Heart right ventricle (tissue), 16 donors: ENCODE results near the gene INAVA. TPM values are rescaled to one million over a fixed set of nuclear protein-coding genes. Genes with fewer than 3 reads are reported as not detected.

Experiments
- ATAC-seq, 8 donors: fragments of 200-7000 bp; cut with Tn5 transposase; one replicate each; pipeline ENCODE4 v1.9.1; 2020; ENCODE audit warnings: mild to moderate bottlenecking in 8 of 8, moderate library complexity in 8 of 8, moderate number of reproducible peaks in 1 of 8
- DNase-seq, 2 donors: peaks; one replicate each; pipeline ENCODE4 v3.0.0-alpha.2; 2020
- H3K27ac ChIP-seq, 10 donors: fragments of 200-600 bp; sonication (generic) in 2 of 10; one replicate each; pipeline versions ENCODE4 v1.5.0 to v1.8.0; 2020 to 2022; ENCODE audit warnings: mild to moderate bottlenecking in 3 of 10
- H3K27me3 ChIP-seq, 7 donors: fragments of 200-600 bp; one replicate each; pipeline ENCODE4 v1.8.0; 2021 to 2022; ENCODE audit warnings: mild to moderate bottlenecking in 2 of 7
- H3K36me3 ChIP-seq, 9 donors: fragments of 200-600 bp; sonication (generic) in 1 of 9; one replicate each; pipeline versions ENCODE4 v1.5.0 to v1.8.0; 2020 to 2022; ENCODE audit warnings: mild to moderate bottlenecking in 2 of 9
- H3K4me1 ChIP-seq, 9 donors: fragments of 200-600 bp; sonication (generic) in 1 of 9; one replicate each; pipeline versions ENCODE4 v1.5.0 to v1.8.0; 2020 to 2022; ENCODE audit warnings: mild to moderate bottlenecking in 4 of 9
- H3K4me3 ChIP-seq, 10 donors: fragments of 200-600 bp; sonication (generic) in 2 of 10; one replicate each; pipeline versions ENCODE4 v1.5.0 to v1.8.0; 2020 to 2022; ENCODE audit warnings: mild to moderate bottlenecking in 7 of 10, moderate library complexity in 2 of 10
- H3K9me3 ChIP-seq, 11 donors: fragments of 200-600 bp in 10 of 11; sonication (generic) in 2 of 11; one replicate each; pipeline versions ENCODE4 v1.5.0 to v1.8.0; 2013 to 2022; ENCODE audit warnings: mild to moderate bottlenecking in 2 of 11, control low read depth in 1 of 11, moderate library complexity in 1 of 11
- CTCF ChIP-seq, 9 donors: fragments of 200-600 bp; sonication (generic) in 2 of 9; IDR thresholded peaks; one replicate each; pipeline versions ENCODE4 v1.5.0 to v1.8.0; 2021 to 2022; ENCODE audit warnings: antibody characterized with exemption in 9 of 9, mild to moderate bottlenecking in 5 of 9, moderate library complexity in 1 of 9
- WGBS, 2 donors: extraction: QIAGEN DNeasy Blood & Tissue Kit; methylation state at CpG; one replicate each; pipeline ENCODE4 v1.1.7; 2013; ENCODE audit warnings: inconsistent platforms in 1 of 2; 5-methylcytosine and 5-hydroxymethylcytosine counted together
- intact Hi-C, 10 donors: fragments of 100-400 bp; cut with DNase I; formaldehyde crosslinking; loops; one replicate each; pipeline versions ENCODE4 v1.11.1 to v1.14.2; 2022
- long read RNA-seq, 3 donors: library from polyadenylated mRNA; unstranded; transcript quantifications; one replicate each; pipeline ENCODE4 v2.0.0, GENCODE V29; 2020 to 2021
- polyA plus RNA-seq, 2 donors: library from polyadenylated mRNA; stranded (reverse); fragments of 200-250 nt; gene quantifications; one replicate each; pipeline ENCODE4 v1.2.3, GENCODE V29; 2013
- total RNA-seq, 10 donors: library from RNA; stranded (reverse); fragmentation: NEBNext Ultra II Directional in 3 of 10; extraction: Animal tissue kit (Norgen Biotek cat#: 25700) in 3 of 10; gene quantifications; one replicate each; pipeline versions ENCODE4 v1.2.1 to v1.2.4, GENCODE V29; 2021 to 2023
- donor health status: Arrhythmogenic right ventricular cardiomyopathy.
- donor health status: ischemic (EF 13 %, LVEDD 7.1; RV severe dilation, severe dysfunction).
- donor health status: healthy with polysubstance abuse.
- donor health status: DM: no; HTN: yes; CAD: no.
- donor health status: DM: no; HTN: no; CAD: no.
- donor health status: ischemic (EF 25% LVEDD 6.9; RV normal size, moderate dysfunction).
- donor health status: ischemic (EF 25% LVEDD 5.7; RV mildly dilated, moderate dysfunction).
- donor health status: healthy.
- donor health status: DM: yes; HTN: yes; CAD: no.
- donor health status: Ischemic cardiomyopathy.
- donor health status: ischemic (EF 35%, LVEDD 5.7; RV mildly dilated, moderate dysfunction).
- donor health status: nonischemic (EF 11% LVEDD 7.7; RV severe dilation, severe dysfunction).
- donor health status: DM: yes; HTN: yes; CAD: no.
- donor health status: PGD.
- donor health status: ischemic (EF 29% LVEDD 5.4; RV normal size, mild dysfunction).
- donor health status: nonischemic (EF 23%, LVEDD 6.1; RV moderate dilation, normal function).

INAVA gene
- total RNA-seq (under 1 TPM in 3 of 10 donors, not detected in 7; 0.08 to 0.21 (median 0.11) TPM), polyA plus RNA-seq (under 1 TPM; 0.01 to 0.29 TPM)
- long read RNA-seq, donor 1 = 0 reads
- long read RNA-seq, donor 2 = 0 reads
- long read RNA-seq, donor 3 = 0 reads

- intact Hi-C loops = no loop called here
- peaks cover 4 to 21% (median 13%) of the 10 kb centered on the region in 9 donors for H3K4me1 ChIP-seq
- no peaks in the 10 kb centered on the region for H3K36me3 ChIP-seq
- H3K9me3 ChIP-seq = no peaks in the 10 kb centered on the region
- H3K27ac ChIP-seq = no peak within 1 kb of the TSS
- no peak within 1 kb of the TSS for H3K4me3 ChIP-seq
- no peak for TF ChIP-seq CTCF (IDR thresholded peaks at IDR 0.05)
- WGBS, 2 donors = 92 to 94% methylated on average over 15 of the region's 15 CpGs
- H3K27me3 ChIP-seq = peaks cover 0 to 43% (median 29%) of the 10 kb centered on the region in 7 donors
- no peak for ATAC-seq
- DNase-seq = no peak
Observed at GRCh38 chr1:200894712-200895442, at the start of gene INAVA. Gene INAVA, plus strand, starts transcription at chr1:200894900. Its CDS starts 3,501 bp downstream, at chr1:200898401.

GRCh38 chr1:200845360-200845759 is 49.3 kb upstream of the INAVA start:
- H3K27ac ChIP-seq = no peak overlapping the region
- DNase-seq (no peak), ATAC-seq (no peak)
- H3K27me3 ChIP-seq = no peaks in the 10 kb centered on the region
- H3K4me3 ChIP-seq = no peak overlapping the region
- H3K9me3 ChIP-seq = no peaks in the 10 kb centered on the region
- H3K4me1 ChIP-seq = no peaks in the 10 kb centered on the region
- intact Hi-C loops = no loop called here
- no peak for TF ChIP-seq CTCF (IDR thresholded peaks at IDR 0.05)
- peaks cover 0 to 92% (median 38%) of the 10 kb centered on the region in 9 donors for H3K36me3 ChIP-seq
- 95% methylated on average over 4 of the region's 4 CpGs for WGBS, 2 donors

GRCh38 chr1:200846398-200846797 is 48.3 kb upstream of the INAVA start:
- DNase-seq (no peak), ATAC-seq (no peak)
- no peaks in the 10 kb centered on the region for H3K9me3 ChIP-seq
- no peak overlapping the region for H3K4me3 ChIP-seq
- WGBS, 2 donors = 93 to 100% methylated on average over 1 of the region's 1 CpG
- no peaks in the 10 kb centered on the region for H3K27me3 ChIP-seq
- no peak overlapping the region for H3K27ac ChIP-seq
- peaks cover 0 to 100% (median 38%) of the 10 kb centered on the region in 9 donors for H3K36me3 ChIP-seq
- TF ChIP-seq CTCF (IDR thresholded peaks at IDR 0.05) = no peak
- intact Hi-C loops = no loop called here
- H3K4me1 ChIP-seq = no peaks in the 10 kb centered on the region

- intact Hi-C loops = no loop called here
- Histone ChIP-seq H3K36me3 (peaks cover 0 to 100% (median 45%) of the 10 kb centered on the region in 9 donors), H3K27me3 (no peaks in the 10 kb centered on the region), H3K9me3 (no peaks in the 10 kb centered on the region), H3K27ac (no peak overlapping the region), H3K4me1 (no peaks in the 10 kb centered on the region), H3K4me3 (no peak overlapping the region)
- DNase-seq (no peak), ATAC-seq (no peak)
- TF ChIP-seq CTCF (IDR thresholded peaks at IDR 0.05) = no peak
- WGBS, 2 donors = 86 to 92% methylated on average over 6 of the region's 6 CpGs
Observed at GRCh38 chr1:200849430-200849829, 45.3 kb upstream of the INAVA start.
